Stimulated activated CD8-positive, alpha-beta memory T cell treated with anti-CD3 and anti-CD28 coated beads, Interleukin-7, amount 100 ng/mL, for 24 hours (primary cell): Measurements from ENCODE around the gene KCNK4.
A peak's percentile ranks its signal among the peaks of the same experiment; 100 is the strongest.
"Not testable (repeated sequence)": the region's sequence is repeated elsewhere in the genome, so short reads cannot be mapped to it uniquely, and the experiment has no call there.

Experiments used
- DNase-seq: peaks from one replicate; pipeline ENCODE4 v3.0.0-alpha.2; 2020; ENCODE audit warnings: low read depth

KCNK4 gene

GRCh38 chr11:64291262-64291751 lies at the start of gene KCNK4:
Gene KCNK4 (plus strand): TSS chr11:64291302. CDS start chr11:64293019, 1,717 bp downstream.
- no peak for DNase-seq

- no peak for DNase-seq
Measured at GRCh38 chr11:64241491-64242374, 49.4 kb upstream of the KCNK4 start.

DNA sequence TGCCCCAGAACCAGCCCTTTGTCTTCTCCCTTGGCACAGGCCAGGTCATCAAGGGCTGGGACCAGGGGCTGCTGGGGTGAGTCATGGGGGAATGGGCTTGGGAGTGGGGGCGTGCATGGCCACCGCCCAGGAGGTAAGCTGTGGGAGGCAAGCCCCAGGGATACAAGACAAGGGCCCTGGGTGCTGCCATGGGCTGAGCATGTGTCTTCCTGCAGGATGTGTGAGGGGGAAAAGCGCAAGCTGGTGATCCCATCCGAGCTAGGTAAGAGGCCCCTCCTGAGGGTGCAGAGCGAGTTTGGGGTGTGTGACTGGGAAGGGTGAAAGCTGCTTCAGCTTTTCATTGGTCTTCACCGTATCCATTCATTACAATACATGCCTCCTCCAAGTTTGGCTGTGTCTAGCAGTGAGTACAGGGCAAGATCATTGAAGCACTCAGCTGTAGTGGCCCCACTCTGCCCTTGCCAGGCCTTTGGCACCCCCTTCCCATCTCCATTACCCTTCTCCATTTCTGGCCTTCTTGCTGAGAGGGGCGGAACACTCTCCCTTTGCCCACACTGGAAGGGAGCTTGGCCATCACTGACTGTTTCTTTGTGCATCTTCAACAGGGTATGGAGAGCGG lies 47.8 kb upstream of the KCNK4 start:
- DNase-seq, result no peak

- no peak for DNase-seq
Measured at GRCh38 chr11:64244107-64244506, 47.0 kb upstream of the KCNK4 start.

DNA sequence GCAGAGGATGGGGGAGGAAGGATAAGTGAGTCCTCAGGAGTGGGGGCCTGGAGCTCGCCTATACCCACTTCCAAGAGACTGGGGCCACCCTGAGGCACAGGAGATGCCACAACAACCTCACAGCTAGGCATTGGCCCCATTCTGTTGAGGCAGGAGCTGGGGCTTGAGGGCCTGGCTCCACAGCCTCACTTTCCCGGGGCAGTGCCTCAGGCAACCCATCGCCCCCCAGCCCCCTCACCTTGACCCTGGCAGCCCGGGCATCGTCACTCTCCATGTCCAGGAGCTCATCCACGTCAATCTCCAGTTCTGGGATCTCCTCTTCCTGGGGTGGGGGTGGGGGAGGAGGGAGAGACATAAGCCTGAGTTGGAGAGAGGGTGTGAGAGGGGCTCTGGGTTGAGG lies 46.1 kb upstream of the KCNK4 start:
- no peak for DNase-seq

GRCh38 chr11:64245401-64245796 lies 45.7 kb upstream of the KCNK4 start:
- DNase-seq, result no peak

- DNase-seq, result peak; percentile 64
Measured at GRCh38 chr11:64245797-64246620, 45.1 kb upstream of the KCNK4 start.

DNA sequence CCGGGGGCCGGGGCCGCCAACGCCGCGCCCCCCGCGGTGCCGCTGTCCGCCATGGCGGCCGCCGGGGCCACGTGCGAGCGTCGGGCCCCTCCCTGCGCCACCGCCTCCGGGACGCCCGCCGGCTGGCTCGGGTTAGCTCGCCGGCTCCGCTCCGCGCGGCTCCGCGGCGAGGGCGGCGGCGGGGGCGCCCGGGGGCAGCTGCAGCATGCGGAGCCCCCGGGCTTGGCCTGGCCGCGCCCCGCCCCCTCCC lies 44.6 kb upstream of the KCNK4 start:
- not testable (repeated sequence) for DNase-seq

DNA sequence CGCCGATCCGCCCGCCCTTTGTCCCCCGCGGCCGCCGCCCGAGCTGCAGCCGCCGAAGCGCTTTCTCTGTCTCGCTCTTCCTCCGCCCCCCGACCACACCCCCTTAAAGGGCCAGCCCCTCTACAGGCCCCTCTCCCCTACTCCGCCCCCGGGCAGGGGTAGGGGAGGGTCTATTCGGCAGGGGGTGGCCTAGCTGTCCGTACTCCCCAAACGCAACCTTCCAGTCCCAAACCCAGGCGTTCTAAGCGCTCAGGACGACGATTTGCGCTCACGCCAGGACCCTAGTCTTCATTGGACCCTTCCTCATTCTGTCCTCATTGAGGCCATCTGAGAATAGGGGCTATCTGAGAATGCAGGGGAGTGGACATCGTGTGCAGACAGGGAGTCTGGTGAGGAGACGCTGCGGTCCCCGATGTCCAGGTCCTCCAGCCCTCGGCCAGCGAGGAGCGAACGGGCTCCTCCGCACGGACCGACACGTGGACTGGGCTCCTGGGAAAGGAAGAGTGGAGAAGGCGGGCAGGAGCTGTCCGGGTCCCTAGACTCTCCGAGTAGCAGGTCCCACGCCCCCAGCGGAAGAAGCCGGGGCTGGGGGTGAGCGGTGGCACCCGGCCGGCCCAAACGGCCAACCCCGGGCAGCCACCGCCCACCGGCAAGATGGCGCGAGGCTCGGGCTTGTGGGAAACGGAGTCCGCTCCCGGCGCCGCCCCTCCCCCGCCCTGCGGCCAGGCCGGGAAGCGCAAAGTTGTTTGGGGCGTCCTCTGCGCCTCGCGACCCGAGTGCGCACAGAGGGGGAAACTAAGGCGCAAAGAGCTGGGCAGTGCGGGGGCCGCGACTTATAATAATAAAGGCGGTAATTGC lies 44.0 kb upstream of the KCNK4 start, which contains the start of gene PPP1R14B:
Gene PPP1R14B (minus strand): TSS at position 73 of the 858 bp plus-strand sequence. CDS start 270 bp downstream, outside the sequence.
- DNase-seq, result peak; percentile 67

- no peak for DNase-seq
Measured at GRCh38 chr11:64247729-64248531, 43.2 kb upstream of the KCNK4 start.

- no peak for DNase-seq
Measured at GRCh38 chr11:64248578-64248977, 42.5 kb upstream of the KCNK4 start.

- DNase-seq, result no peak
Measured at GRCh38 chr11:64249038-64249437, 42.1 kb upstream of the KCNK4 start.

GRCh38 chr11:64249563-64250414 lies 41.3 kb upstream of the KCNK4 start:
- no peak for DNase-seq

- DNase-seq, result no peak
Measured at GRCh38 chr11:64250415-64251015, 40.6 kb upstream of the KCNK4 start.

- DNase-seq, result peak; percentile 34
Measured at GRCh38 chr11:64251016-64251752, 39.9 kb upstream of the KCNK4 start, which contains the start of gene PLCB3. Gene PLCB3 (plus strand): TSS chr11:64251530. CDS start chr11:64251650, 120 bp downstream.

- DNase-seq, result no peak
Measured at GRCh38 chr11:64251753-64252002, 39.4 kb upstream of the KCNK4 start.

DNA sequence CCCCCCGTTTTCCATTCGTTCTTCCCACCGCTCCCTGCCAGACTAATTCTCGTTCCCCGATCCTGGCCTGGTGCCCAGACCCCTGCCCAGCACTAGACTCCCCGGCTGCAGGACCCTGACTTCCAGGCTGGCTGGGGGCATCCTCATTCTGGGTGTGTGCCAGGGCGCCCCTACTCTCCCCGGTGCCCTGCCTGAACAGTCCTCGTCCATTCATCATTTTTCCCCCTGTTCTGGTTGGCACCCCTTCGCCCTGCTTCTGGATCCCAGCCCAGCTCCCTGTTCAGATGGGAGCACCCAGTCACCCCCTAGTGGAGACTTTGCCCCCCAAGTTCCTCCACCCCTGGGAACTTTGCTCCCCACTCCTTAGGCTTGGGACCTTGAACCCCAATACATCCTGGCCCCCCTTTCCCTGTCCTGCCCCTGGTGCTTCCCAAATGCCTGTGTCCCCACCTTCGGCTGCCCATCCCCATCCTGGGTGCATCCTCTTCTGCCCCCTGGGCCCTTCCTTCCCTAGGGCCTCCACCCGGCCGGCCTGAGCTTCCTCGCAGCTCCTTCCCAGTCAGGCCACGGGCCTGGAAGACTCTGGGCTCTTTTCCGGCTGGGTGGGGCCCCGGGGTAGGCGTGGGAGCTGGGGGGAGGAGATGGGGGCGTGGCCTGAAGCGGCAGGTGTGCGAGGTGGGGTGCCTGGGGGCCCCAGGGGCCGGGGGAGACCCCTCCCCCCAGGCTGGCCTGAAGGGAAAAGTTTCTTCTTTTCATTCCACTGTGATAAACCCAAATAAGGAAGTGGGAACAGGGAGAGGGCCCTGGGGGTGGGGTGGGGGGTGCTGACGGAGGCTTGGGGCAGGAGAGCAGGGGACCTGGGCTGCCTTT lies 38.9 kb upstream of the KCNK4 start:
- no peak for DNase-seq

DNA sequence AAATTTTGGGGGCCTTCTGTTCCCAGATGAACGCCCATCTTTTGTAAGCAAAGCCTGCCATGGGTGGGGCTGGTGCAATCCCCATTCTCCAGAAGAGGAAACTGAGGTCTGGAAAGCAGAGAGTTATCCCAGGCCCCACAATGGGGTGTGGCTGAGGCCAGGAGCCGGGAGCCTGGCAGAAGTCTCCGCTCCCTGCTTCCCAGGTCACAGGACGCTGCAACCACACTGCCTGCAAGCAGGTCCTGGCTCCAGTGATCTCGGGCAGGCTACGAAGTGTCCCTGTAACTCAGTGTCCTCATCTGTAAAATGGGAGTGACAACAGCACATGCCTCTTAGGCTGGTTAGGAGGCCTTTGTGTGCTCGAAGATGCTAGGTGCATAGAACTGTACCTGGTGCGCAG lies 38.1 kb upstream of the KCNK4 start:
- DNase-seq, result no peak
